SK-N-SH (cell line): ENCODE data around the gene WWOX. TPM values are rescaled to one million over a fixed set of nuclear protein-coding genes. Genes with fewer than 3 reads are reported as not detected.

Experiments used
- CTCF ChIA-PET: fragments of 300-600, 350-600 bp; formaldehyde crosslinking; extraction: SDS; loops from one replicate; lab custom pipeline; 2021; lab: Yijun Ruan, JAX
- POLR2A ChIA-PET: fragments of 350-600 bp; sonication (Branson Sonifier 250); formaldehyde crosslinking; extraction: SDS; loops from one replicate; lab custom pipeline; 2020; ENCODE audit warnings: antibody characterized with exemption, inconsistent platforms; lab: Yijun Ruan, JAX
- DNase-seq: peaks from one replicate; pipeline ENCODE4 v3.0.0; 2012
- H2AFZ ChIP-seq: fragments of 200-600 bp; sonication (generic); 2 replicates; pipeline ENCODE4 v1.8.1; 2016; ENCODE audit warnings: antibody characterized with exemption, mild to moderate bottlenecking, low read depth
- H3F3A ChIP-seq: fragments of 200-600 bp; sonication (generic); replicated peaks from 2 replicates; pipeline ENCODE3; 2016; ENCODE audit warnings: antibody characterized with exemption, mild to moderate bottlenecking; ENCODE audit not compliant: insufficient read depth
- H3K27ac ChIP-seq, 2 experiments: fragments of 200-500 bp in 1 of 2; fragments of 200-600 bp in 1 of 2; sonication (Bioruptor generic) in 1 of 2; sonication (generic), shearing (Covaris generic) in 1 of 2; 2 replicates each; pipeline versions ENCODE4 v1.5.1 to v1.6.1; 2014 to 2016; ENCODE audit warnings: low read depth in 2 of 2, inconsistent platforms in 1 of 2, low read length in 1 of 2, mild to moderate bottlenecking in 1 of 2, mixed read lengths in 1 of 2
- H3K27me3 ChIP-seq: fragments of 200-600 bp; sonication (generic), shearing (Covaris generic); 2 replicates; pipeline ENCODE4 v1.6.1; 2016; ENCODE audit warnings: mixed run types; ENCODE audit not compliant: insufficient read depth
- H3K36me3 ChIP-seq, 2 experiments: fragments of 200-500 bp in 1 of 2; fragments of 200-600 bp in 1 of 2; sonication (Bioruptor generic) in 1 of 2; sonication (generic) in 1 of 2; replicated peaks in 1 of 2; 2 replicates each; pipeline versions ENCODE3 to v1.5.1; 2014 to 2016; ENCODE audit warnings: low read length in 1 of 2, mild to moderate bottlenecking in 1 of 2; ENCODE audit not compliant: insufficient read depth in 2 of 2, control insufficient read depth in 1 of 2
- H3K4me1 ChIP-seq, 2 experiments: fragments of 200-500 bp in 1 of 2; fragments of 200-600 bp in 1 of 2; sonication (Bioruptor generic) in 1 of 2; sonication (generic), shearing (Covaris generic) in 1 of 2; 2 replicates each; pipeline versions ENCODE4 v1.5.1 to v1.6.1; 2014 to 2016; ENCODE audit warnings: low read depth in 1 of 2, low read length in 1 of 2, mixed run types in 1 of 2; ENCODE audit not compliant: insufficient read depth in 2 of 2, control insufficient read depth in 1 of 2
- H3K4me2 ChIP-seq: fragments of 200-600 bp; sonication (generic), shearing (Covaris generic); 2 replicates; pipeline ENCODE4 v1.6.1; 2017; ENCODE audit warnings: mixed run types
- H3K4me3 ChIP-seq, 2 experiments: fragments of 200-500 bp in 1 of 2; fragments of 200-600 bp in 1 of 2; sonication (Bioruptor generic) in 1 of 2; sonication (generic), shearing (Covaris generic) in 1 of 2; 2 replicates each; pipeline versions ENCODE4 v1.5.1 to v1.8.1; 2014 to 2016; ENCODE audit warnings: low read depth in 2 of 2, inconsistent platforms in 1 of 2, low read length in 1 of 2, mild to moderate bottlenecking in 1 of 2, mixed read lengths in 1 of 2, moderate library complexity in 1 of 2
- H3K79me2 ChIP-seq: fragments of 200-600 bp; sonication (generic); 2 replicates; pipeline ENCODE4 v1.8.1; 2017; ENCODE audit warnings: mild to moderate bottlenecking; ENCODE audit not compliant: insufficient read depth
- H3K9ac ChIP-seq: fragments of 200-600 bp; sonication (generic); 2 replicates; pipeline ENCODE4 v1.6.1; 2017; ENCODE audit warnings: mixed run types
- H3K9me2 ChIP-seq: fragments of 200-600 bp; sonication (generic); 2 replicates; pipeline ENCODE4 v1.6.1; 2017; ENCODE audit warnings: mixed run types
- H3K9me3 ChIP-seq: fragments of 200-600 bp; sonication (generic); 2 replicates; pipeline ENCODE4 v1.6.1; 2017; ENCODE audit warnings: mixed run types, mild to moderate bottlenecking, moderate library complexity
- H4K20me1 ChIP-seq: fragments of 200-600 bp; sonication (generic); 2 replicates; pipeline ENCODE4 v1.6.1; 2017; ENCODE audit warnings: mild to moderate bottlenecking, mixed run types; ENCODE audit not compliant: insufficient read depth
- CTCF ChIP-seq: fragments of 200-600 bp; sonication (generic); IDR thresholded peaks from 2 replicates; pipeline ENCODE4 v1.6.1; 2017; ENCODE audit warnings: antibody characterized with exemption, mild to moderate bottlenecking, moderate library complexity
- ELF1 ChIP-seq: IDR thresholded peaks from 2 replicates; pipeline ENCODE4 v1.4.0; 2012
- FOXM1 ChIP-seq: IDR thresholded peaks from 2 replicates; pipeline ENCODE4 v1.4.0; 2012; ENCODE audit warnings: low read depth, mild to moderate bottlenecking
- MAX ChIP-seq: IDR thresholded peaks from 2 replicates; pipeline ENCODE4 v1.4.0; 2012; ENCODE audit warnings: low read depth
- RAD21 ChIP-seq: IDR thresholded peaks from 2 replicates; pipeline ENCODE4 v1.6.1; 2012; ENCODE audit warnings: mild to moderate bottlenecking, low read length
- SMC3 ChIP-seq: IDR thresholded peaks from 2 replicates; pipeline ENCODE4 v1.6.1; 2012; ENCODE audit warnings: low read depth, low read length, improper control_type of control experiment
- TAF1 ChIP-seq: IDR thresholded peaks from 2 replicates; pipeline ENCODE4 v1.6.1; 2012; ENCODE audit warnings: low read depth, mild to moderate bottlenecking, low read length, moderate library complexity, borderline replicate concordance
- USF1 ChIP-seq: IDR thresholded peaks from 2 replicates; pipeline ENCODE4 v1.4.0; 2012; ENCODE audit warnings: low read depth, borderline replicate concordance
- WGBS: methylation state at CpG from one replicate; pipeline ENCODE4 v1.1.6; 2017; ENCODE audit warnings: low lambda C conversion rate; 5-methylcytosine and 5-hydroxymethylcytosine counted together
- polyA plus RNA-seq, 3 experiments: library from polyadenylated mRNA; depleted of rRNA; stranded (reverse); fragments of >200 nt; gene quantifications; 2 replicates each; pipeline ENCODE4 v1.2.3, GENCODE V29; 2012
- TF ChIP-seq, protein P1 (sequence below): IDR thresholded peaks from 2 replicates; pipeline ENCODE4; 2012
- TF ChIP-seq, protein P2 (sequence below): fragments of 150-350 bp; IDR thresholded peaks from 2 replicates; pipeline ENCODE4 v1.6.1; 2017; ENCODE audit warnings: antibody characterized with exemption, low read length, low read depth, borderline replicate concordance

The WWOX gene
- polyA plus RNA-seq, 1 of the 3 experiments (the other 2 are of a cell fraction) = 10.8 TPM

DNA sequence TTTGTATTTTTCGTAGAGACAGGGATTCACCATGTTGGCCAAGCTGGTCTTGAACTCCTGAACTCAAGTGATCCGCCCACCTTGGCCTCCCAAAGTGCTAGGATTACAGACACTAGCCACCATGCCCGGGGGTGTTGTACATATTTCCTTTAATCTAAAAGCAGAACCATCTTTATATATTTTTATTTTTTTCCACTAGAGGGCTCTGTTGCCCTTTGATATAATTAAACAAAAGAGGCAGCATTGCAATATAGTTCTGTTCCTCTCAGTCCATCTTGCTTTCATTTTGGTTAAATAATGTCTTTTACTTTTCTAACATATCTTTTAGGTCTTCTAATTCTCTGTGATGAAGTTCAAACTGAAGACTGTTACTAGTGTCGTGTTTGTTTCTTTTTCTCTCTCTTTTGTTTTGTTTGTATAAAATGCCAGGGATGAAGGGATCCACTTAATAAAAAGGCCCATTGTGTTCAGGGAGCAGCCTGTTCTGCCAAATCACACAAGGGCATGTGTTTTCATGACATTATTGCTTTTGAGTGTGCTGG, 23.4 kb downstream of the WWOX start:
- no peaks in the 10 kb centered on the region for H3K9me2 ChIP-seq
- ChIA-PET CTCF (interaction anchor here (0.7 to 1.1 kb wide), 4 partner anchors 10 to 647 kb away, joined by 3 to 4 read pairs (median 3); no protein-coding TSS in a partner anchor), POLR2A (no interaction called here)
- no peaks in the 10 kb centered on the region for H3K27me3 ChIP-seq
- peak overlapping the region; percentile 89 for H2AFZ ChIP-seq
- peaks cover 0 to 8% of the 10 kb centered on the region in 2 experiments for H3K36me3 ChIP-seq
- no peaks in the 10 kb centered on the region for H4K20me1 ChIP-seq
- H3K9ac ChIP-seq = peak overlapping the region; percentile 32; the same call in 1 of the 2 replicates
- peak; percentile 78 for TF ChIP-seq RAD21
- TF ChIP-seq FOXM1 = no peak
- no peak for TF ChIP-seq ELF1
- peak; percentile 67 for TF ChIP-seq CTCF
- TF ChIP-seq SMC3 = peak; percentile 43
- TF ChIP-seq MAX = no peak
- TF ChIP-seq, protein P1, sequence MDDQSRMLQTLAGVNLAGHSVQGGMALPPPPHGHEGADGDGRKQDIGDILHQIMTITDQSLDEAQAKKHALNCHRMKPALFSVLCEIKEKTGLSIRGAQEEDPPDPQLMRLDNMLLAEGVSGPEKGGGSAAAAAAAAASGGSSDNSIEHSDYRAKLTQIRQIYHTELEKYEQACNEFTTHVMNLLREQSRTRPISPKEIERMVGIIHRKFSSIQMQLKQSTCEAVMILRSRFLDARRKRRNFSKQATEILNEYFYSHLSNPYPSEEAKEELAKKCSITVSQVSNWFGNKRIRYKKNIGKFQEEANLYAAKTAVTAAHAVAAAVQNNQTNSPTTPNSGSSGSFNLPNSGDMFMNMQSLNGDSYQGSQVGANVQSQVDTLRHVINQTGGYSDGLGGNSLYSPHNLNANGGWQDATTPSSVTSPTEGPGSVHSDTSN = no peak
- no peaks in the 10 kb centered on the region for H3K79me2 ChIP-seq
- no peaks in the 10 kb centered on the region for H3F3A ChIP-seq
- H3K4me3 ChIP-seq = no peak overlapping the region; a peak in 1 of 4 replicates
- H3K27ac ChIP-seq = peak overlapping the region; percentile 62 to 67
- peak overlapping the region; percentile 46; the same call in 1 of the 2 replicates for H3K4me2 ChIP-seq
- 7% methylated on average over 4 of the region's 4 CpGs for WGBS
- DNase-seq = peak; percentile 56
- H3K9me3 ChIP-seq = no peaks in the 10 kb centered on the region
- H3K4me1 ChIP-seq = peaks cover 0 to 4% of the 10 kb centered on the region in 2 experiments; a peak in 3 of 4 replicates

GRCh38 chr16:78125112-78125844, 25.8 kb downstream of the WWOX start:
- ChIA-PET POLR2A (no interaction called here), CTCF (interaction anchor here (0.6 to 1.4 kb wide), 4 partner anchors 10 to 1477 kb away, joined by 3 to 9 read pairs (median 3); no protein-coding TSS in a partner anchor)
- no peak overlapping the region for H3K4me3 ChIP-seq
- H3K27me3 ChIP-seq = no peaks in the 10 kb centered on the region
- peaks cover 5 to 10% of the 10 kb centered on the region in 2 experiments; a peak in 3 of 4 replicates for H3K4me1 ChIP-seq
- no peaks in the 10 kb centered on the region for H3K9me2 ChIP-seq
- H3K27ac ChIP-seq = no peak overlapping the region
- no peaks in the 10 kb centered on the region for H4K20me1 ChIP-seq
- no peaks in the 10 kb centered on the region for H3K79me2 ChIP-seq
- no peak for DNase-seq
- no peaks in the 10 kb centered on the region for H3K9me3 ChIP-seq
- H3K9ac ChIP-seq = no peak overlapping the region
- no peak overlapping the region for H3K4me2 ChIP-seq
- H3K36me3 ChIP-seq = no peaks in the 10 kb centered on the region
- WGBS = 95% methylated on average over 15 of the region's 15 CpGs
- H3F3A ChIP-seq = no peaks in the 10 kb centered on the region
- TF ChIP-seq TAF1 (no peak), USF1 (no peak), MAX (no peak)
- TF ChIP-seq, protein P2, sequence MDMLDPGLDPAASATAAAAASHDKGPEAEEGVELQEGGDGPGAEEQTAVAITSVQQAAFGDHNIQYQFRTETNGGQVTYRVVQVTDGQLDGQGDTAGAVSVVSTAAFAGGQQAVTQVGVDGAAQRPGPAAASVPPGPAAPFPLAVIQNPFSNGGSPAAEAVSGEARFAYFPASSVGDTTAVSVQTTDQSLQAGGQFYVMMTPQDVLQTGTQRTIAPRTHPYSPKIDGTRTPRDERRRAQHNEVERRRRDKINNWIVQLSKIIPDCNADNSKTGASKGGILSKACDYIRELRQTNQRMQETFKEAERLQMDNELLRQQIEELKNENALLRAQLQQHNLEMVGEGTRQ = no peak
- no peak overlapping the region for H2AFZ ChIP-seq
